ENCODE results near the gene TRIM73. TPM values are rescaled to one million over a fixed set of nuclear protein-coding genes. Genes with fewer than 3 reads are reported as not detected.
"Not testable (repeated sequence)": the region's sequence is repeated elsewhere in the genome, so short reads cannot be mapped to it uniquely, and the experiment has no call there.

The TRIM73 gene
- total RNA-seq, 3 donors from 2014 or later (not counting 1 experiment from before 2014, with no cell fraction given), result 10.7 to 21.1 (median 10.7) TPM

DNA sequence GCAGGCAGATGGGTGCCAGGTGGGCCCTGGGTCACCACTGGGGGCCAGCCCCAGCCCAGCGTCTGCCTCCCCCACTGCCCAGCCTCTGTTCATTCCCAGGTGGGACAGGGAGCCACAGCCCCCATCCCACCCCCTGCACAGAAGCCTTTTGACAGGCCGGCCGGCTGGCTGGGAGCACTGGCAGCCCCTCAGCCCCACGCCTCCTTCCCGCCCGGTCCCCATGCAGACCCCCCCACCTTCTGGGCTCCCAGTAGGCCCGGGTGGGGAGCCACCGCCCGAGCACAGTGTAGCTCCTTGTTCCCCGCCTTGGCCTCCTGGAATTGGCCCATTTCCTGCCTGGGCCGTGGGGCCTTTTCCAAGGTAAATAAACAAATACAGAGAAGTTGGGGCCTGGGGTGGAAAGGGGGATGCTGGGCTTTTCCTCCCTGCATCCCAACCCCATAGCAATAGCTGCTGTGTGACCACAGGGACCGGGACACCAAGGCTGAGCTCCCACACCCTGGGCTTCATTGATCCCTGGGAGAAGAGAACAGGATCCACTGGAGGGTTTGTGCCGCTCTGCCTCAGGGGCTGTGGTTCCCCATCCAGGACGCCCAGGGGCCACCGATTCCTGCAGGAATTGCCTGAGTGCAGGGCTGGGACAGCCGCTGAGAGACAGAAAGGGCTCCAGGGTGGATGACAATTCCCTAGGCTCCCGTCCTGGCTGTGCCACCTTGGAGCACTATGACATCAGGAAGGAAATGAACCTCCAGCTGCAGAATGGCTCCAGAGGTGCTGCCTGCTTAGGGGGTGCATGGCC lies 20.7 kb upstream of the TRIM73 start:
- ATAC-seq; H3K9me3 ChIP-seq (ENCODE audit: control insufficient read depth, insufficient read depth, low read length); H3K27me3 ChIP-seq (ENCODE audit: control insufficient read depth, insufficient read depth, low read length); DNase-seq; H3K36me3 ChIP-seq (ENCODE audit: control insufficient read depth, insufficient read depth, low read length); H3K27ac ChIP-seq (ENCODE audit: low read length); H3K4me3 Mint-ChIP-seq; H3K27ac Mint-ChIP-seq; H3K27me3 Mint-ChIP-seq (ENCODE audit: low read depth in 2 of 2); H3K36me3 Mint-ChIP-seq; H3K4me1 Mint-ChIP-seq; H3K4me3 ChIP-seq (ENCODE audit: low read length); H3K9me3 Mint-ChIP-seq; intact Hi-C loops (cut with micrococcal nuclease); H3K4me1 ChIP-seq (ENCODE audit: control insufficient read depth, insufficient read depth, low read length): not testable (repeated sequence)
- no CpG with 5 or more reads among the region's 17 CpGs for WGBS (ENCODE audit: insufficient coverage)

GRCh38 chr7:75393194-75393593 lies 2.2 kb upstream of the TRIM73 start:
- H3K4me3 ChIP-seq (ENCODE audit: low read length); intact Hi-C loops (cut with micrococcal nuclease); DNase-seq; H3K36me3 Mint-ChIP-seq; H3K4me1 ChIP-seq (ENCODE audit: control insufficient read depth, insufficient read depth, low read length); H3K27ac Mint-ChIP-seq; H3K36me3 ChIP-seq (ENCODE audit: control insufficient read depth, insufficient read depth, low read length); H3K27me3 Mint-ChIP-seq (ENCODE audit: low read depth in 2 of 2); H3K9me3 Mint-ChIP-seq; ATAC-seq; H3K4me1 Mint-ChIP-seq; H3K4me3 Mint-ChIP-seq; H3K27ac ChIP-seq (ENCODE audit: low read length); H3K27me3 ChIP-seq (ENCODE audit: control insufficient read depth, insufficient read depth, low read length); H3K9me3 ChIP-seq (ENCODE audit: control insufficient read depth, insufficient read depth, low read length): not testable (repeated sequence)
- no CpG with 5 or more reads among the region's 6 CpGs for WGBS (ENCODE audit: insufficient coverage)

GRCh38 chr7:75397865-75398264 lies 2.4 kb downstream of the TRIM73 start:
- H3K9me3 Mint-ChIP-seq; H3K4me1 Mint-ChIP-seq; intact Hi-C loops (cut with micrococcal nuclease); H3K4me3 ChIP-seq (ENCODE audit: low read length); H3K4me1 ChIP-seq (ENCODE audit: control insufficient read depth, insufficient read depth, low read length); H3K27me3 Mint-ChIP-seq (ENCODE audit: low read depth in 2 of 2); H3K27ac Mint-ChIP-seq; H3K36me3 ChIP-seq (ENCODE audit: control insufficient read depth, insufficient read depth, low read length); H3K9me3 ChIP-seq (ENCODE audit: control insufficient read depth, insufficient read depth, low read length); H3K4me3 Mint-ChIP-seq; H3K27ac ChIP-seq (ENCODE audit: low read length); DNase-seq; H3K36me3 Mint-ChIP-seq; ATAC-seq; H3K27me3 ChIP-seq (ENCODE audit: control insufficient read depth, insufficient read depth, low read length): not testable (repeated sequence)
- no CpG with 5 or more reads among the region's 2 CpGs for WGBS (ENCODE audit: insufficient coverage)

- H3K4me1 Mint-ChIP-seq; H3K27me3 Mint-ChIP-seq (ENCODE audit: low read depth in 2 of 2); H3K27ac ChIP-seq (ENCODE audit: low read length); H3K9me3 ChIP-seq (ENCODE audit: control insufficient read depth, insufficient read depth, low read length); H3K4me3 Mint-ChIP-seq; H3K4me1 ChIP-seq (ENCODE audit: control insufficient read depth, insufficient read depth, low read length); H3K9me3 Mint-ChIP-seq; DNase-seq; H3K36me3 ChIP-seq (ENCODE audit: control insufficient read depth, insufficient read depth, low read length); H3K27me3 ChIP-seq (ENCODE audit: control insufficient read depth, insufficient read depth, low read length); H3K36me3 Mint-ChIP-seq; H3K27ac Mint-ChIP-seq; H3K4me3 ChIP-seq (ENCODE audit: low read length); intact Hi-C loops (cut with micrococcal nuclease): not testable (repeated sequence)
- WGBS (ENCODE audit: insufficient coverage), result no CpG with 5 or more reads among the region's 34 CpGs
- ATAC-seq, result peak; percentile 73 to 81 (median 74)
Observed at GRCh38 chr7:75398771-75399700, 3.6 kb downstream of the TRIM73 start.

DNA sequence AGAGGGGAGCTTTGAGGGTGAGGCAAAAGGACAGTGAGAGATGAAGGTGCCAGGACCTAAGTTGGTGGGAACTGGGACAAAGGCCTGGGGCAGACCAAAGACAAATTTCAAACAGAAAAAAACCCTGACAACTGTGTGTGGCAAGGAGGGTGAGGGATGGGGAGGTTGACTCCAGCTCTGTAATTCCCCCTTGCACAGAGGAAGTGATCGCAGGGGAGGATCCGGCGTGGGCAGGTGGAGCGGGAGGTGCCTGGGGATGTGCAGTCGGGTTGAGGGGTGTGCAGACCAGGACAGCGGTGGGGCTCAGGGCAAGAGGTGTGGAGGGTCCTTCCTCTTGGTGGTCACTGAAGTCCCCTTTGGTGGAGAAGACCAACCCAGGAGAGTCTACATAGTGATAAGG lies 5.1 kb downstream of the TRIM73 start:
- H3K36me3 Mint-ChIP-seq; H3K4me1 Mint-ChIP-seq; H3K4me3 Mint-ChIP-seq; intact Hi-C loops (cut with micrococcal nuclease); H3K4me3 ChIP-seq (ENCODE audit: low read length); H3K36me3 ChIP-seq (ENCODE audit: control insufficient read depth, insufficient read depth, low read length); ATAC-seq; H3K27me3 ChIP-seq (ENCODE audit: control insufficient read depth, insufficient read depth, low read length); H3K4me1 ChIP-seq (ENCODE audit: control insufficient read depth, insufficient read depth, low read length); H3K27me3 Mint-ChIP-seq (ENCODE audit: low read depth in 2 of 2); H3K9me3 ChIP-seq (ENCODE audit: control insufficient read depth, insufficient read depth, low read length); DNase-seq; H3K9me3 Mint-ChIP-seq; H3K27ac Mint-ChIP-seq; H3K27ac ChIP-seq (ENCODE audit: low read length): not testable (repeated sequence)
- WGBS (ENCODE audit: insufficient coverage), result no CpG with 5 or more reads among the region's 6 CpGs

DNA sequence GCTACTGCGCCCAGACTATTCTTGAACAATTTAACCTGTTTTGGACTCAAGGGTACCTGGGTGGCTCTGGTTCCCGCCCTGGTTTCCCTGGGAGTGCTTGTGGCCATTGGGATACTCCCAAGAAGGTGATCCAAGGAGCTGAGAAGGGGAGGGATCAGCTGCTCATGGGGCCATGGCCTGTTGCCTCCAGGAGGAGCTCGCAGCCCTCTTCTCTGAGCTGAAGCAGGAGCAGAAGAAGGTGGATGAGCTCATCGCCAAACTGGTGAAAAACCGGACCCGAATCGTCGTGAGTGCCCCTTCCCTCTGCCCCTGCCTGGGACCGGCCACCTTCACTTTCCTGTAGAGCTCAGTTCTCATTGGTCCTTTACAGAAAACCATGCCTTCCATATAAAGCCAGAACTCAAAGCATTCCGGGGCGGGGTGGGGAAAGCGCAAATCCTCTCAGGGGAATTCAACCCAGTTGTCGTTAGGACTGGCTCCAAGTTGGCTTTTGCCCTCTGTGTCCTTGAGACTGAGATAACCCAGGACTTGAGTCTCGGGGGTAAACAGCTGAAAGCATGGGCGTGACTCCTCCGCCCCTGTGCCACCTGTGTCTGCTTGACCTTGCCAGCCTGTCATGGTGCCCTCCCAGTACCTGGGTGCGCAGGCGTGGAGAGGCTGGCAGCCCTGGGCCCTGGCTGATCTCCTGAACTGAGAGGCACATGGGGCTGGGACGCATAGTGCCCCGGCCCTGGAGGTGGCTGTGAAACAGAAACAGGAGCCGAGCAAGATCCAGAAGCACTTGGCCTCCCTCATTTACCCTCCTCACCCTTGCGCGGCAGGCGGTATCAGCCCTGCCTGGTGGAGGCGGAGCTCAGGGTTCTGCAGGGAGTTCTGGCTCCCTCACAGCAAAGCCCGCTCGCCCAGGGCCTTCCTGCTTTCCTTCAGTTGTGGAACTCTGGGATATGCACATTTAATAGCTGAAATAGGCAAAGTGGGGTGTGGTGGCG lies 8.3 kb downstream of the TRIM73 start:
- ATAC-seq; H3K4me1 ChIP-seq (ENCODE audit: control insufficient read depth, insufficient read depth, low read length); H3K4me1 Mint-ChIP-seq; H3K36me3 ChIP-seq (ENCODE audit: control insufficient read depth, insufficient read depth, low read length); H3K27me3 Mint-ChIP-seq (ENCODE audit: low read depth in 2 of 2); H3K27ac Mint-ChIP-seq; H3K9me3 ChIP-seq (ENCODE audit: control insufficient read depth, insufficient read depth, low read length); H3K9me3 Mint-ChIP-seq; H3K4me3 ChIP-seq (ENCODE audit: low read length); H3K4me3 Mint-ChIP-seq; H3K36me3 Mint-ChIP-seq; intact Hi-C loops (cut with micrococcal nuclease); DNase-seq; H3K27ac ChIP-seq (ENCODE audit: low read length); H3K27me3 ChIP-seq (ENCODE audit: control insufficient read depth, insufficient read depth, low read length): not testable (repeated sequence)
- WGBS (ENCODE audit: insufficient coverage), result no CpG with 5 or more reads among the region's 28 CpGs

DNA sequence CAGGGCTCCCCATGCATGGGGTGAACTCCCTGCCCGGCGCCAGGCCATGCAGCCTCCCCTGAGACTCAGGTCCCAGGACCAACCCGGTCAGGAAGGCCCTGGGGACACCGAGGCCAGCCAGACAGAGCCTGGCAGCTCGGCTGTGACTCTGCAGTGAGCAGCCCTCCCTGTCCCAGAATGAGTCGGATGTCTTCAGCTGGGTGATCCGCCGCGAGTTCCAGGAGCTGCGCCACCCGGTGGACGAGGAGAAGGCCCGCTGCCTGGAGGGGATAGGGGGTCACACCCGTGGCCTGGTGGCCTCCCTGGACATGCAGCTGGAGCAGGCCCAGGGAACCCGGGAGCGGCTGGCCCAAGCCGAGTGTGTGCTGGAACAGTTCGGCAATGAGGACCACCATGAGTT lies 9.2 kb downstream of the TRIM73 start:
- H3K27me3 Mint-ChIP-seq (ENCODE audit: low read depth in 2 of 2); intact Hi-C loops (cut with micrococcal nuclease); H3K4me1 ChIP-seq (ENCODE audit: control insufficient read depth, insufficient read depth, low read length); H3K9me3 ChIP-seq (ENCODE audit: control insufficient read depth, insufficient read depth, low read length); H3K4me1 Mint-ChIP-seq; H3K36me3 Mint-ChIP-seq; H3K27me3 ChIP-seq (ENCODE audit: control insufficient read depth, insufficient read depth, low read length); H3K36me3 ChIP-seq (ENCODE audit: control insufficient read depth, insufficient read depth, low read length); H3K9me3 Mint-ChIP-seq; DNase-seq; H3K27ac Mint-ChIP-seq; ATAC-seq; H3K27ac ChIP-seq (ENCODE audit: low read length); H3K4me3 Mint-ChIP-seq; H3K4me3 ChIP-seq (ENCODE audit: low read length): not testable (repeated sequence)
- no CpG with 5 or more reads among the region's 18 CpGs for WGBS (ENCODE audit: insufficient coverage)

All from natural killer cell (primary cell).